Hepatocyte (in vitro differentiated cells): ENCODE results near the gene GABRB2.

Experiments
- EZH2 ChIP-seq: fragments of 200-600 bp; sonication (generic); IDR thresholded peaks from 2 replicates; pipeline ENCODE4 v1.6.1; 2016; ENCODE audit warnings: antibody characterized with exemption, mild to moderate bottlenecking, borderline replicate concordance
- TF ChIP-seq, protein P1 (sequence below): fragments of 200-600 bp; sonication (generic); IDR thresholded peaks from 2 replicates; pipeline ENCODE4 v1.5.1; 2016; ENCODE audit warnings: antibody characterized with exemption, mild to moderate bottlenecking; ENCODE audit not compliant: poor library complexity

- TF ChIP-seq, protein P1, sequence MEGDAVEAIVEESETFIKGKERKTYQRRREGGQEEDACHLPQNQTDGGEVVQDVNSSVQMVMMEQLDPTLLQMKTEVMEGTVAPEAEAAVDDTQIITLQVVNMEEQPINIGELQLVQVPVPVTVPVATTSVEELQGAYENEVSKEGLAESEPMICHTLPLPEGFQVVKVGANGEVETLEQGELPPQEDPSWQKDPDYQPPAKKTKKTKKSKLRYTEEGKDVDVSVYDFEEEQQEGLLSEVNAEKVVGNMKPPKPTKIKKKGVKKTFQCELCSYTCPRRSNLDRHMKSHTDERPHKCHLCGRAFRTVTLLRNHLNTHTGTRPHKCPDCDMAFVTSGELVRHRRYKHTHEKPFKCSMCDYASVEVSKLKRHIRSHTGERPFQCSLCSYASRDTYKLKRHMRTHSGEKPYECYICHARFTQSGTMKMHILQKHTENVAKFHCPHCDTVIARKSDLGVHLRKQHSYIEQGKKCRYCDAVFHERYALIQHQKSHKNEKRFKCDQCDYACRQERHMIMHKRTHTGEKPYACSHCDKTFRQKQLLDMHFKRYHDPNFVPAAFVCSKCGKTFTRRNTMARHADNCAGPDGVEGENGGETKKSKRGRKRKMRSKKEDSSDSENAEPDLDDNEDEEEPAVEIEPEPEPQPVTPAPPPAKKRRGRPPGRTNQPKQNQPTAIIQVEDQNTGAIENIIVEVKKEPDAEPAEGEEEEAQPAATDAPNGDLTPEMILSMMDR, result no peak
- no peak for TF ChIP-seq EZH2
Measured at GRCh38 chr5:161420521-161420920, 126.0 kb downstream of the GABRB2 start.
